Upper lobe of left lung (tissue), 6 donors: ENCODE data around the gene KRT39. TPM values are rescaled to one million over a fixed set of nuclear protein-coding genes. Genes with fewer than 3 reads are reported as not detected.

ENCODE experiments used
- ATAC-seq, 2 donors: fragments of 200-7000 bp; cut with Tn5 transposase; one replicate each; pipeline ENCODE4 v1.9.1; 2022; ENCODE audit warnings: mild to moderate bottlenecking in 2 of 2, moderate library complexity in 2 of 2; ENCODE audit not compliant: low FRiP score in 2 of 2
- DNase-seq, 2 donors: peaks; one replicate each; pipeline ENCODE4 v3.0.0-alpha.2; 2019 to 2020
- H3K27ac ChIP-seq, 4 donors: fragments of 200-600 bp; sonication (generic); one replicate each; pipeline ENCODE4 v1.5.1; 2016 to 2019
- H3K27me3 ChIP-seq, 4 donors: fragments of 200-600 bp; sonication (generic); one replicate each; pipeline ENCODE4 v1.5.1; 2017 to 2019
- H3K36me3 ChIP-seq, 4 donors: fragments of 200-600 bp; sonication (generic); one replicate each; pipeline ENCODE4 v1.5.1; 2016 to 2019
- H3K4me1 ChIP-seq, 4 donors: fragments of 200-600 bp; sonication (generic); one replicate each; pipeline ENCODE4 v1.5.1; 2018 to 2019
- H3K4me3 ChIP-seq, 4 donors: fragments of 200-600 bp; sonication (generic); one replicate each; pipeline ENCODE4 v1.5.1; 2017 to 2019; ENCODE audit warnings: mild to moderate bottlenecking in 2 of 4, moderate library complexity in 1 of 4
- H3K9me3 ChIP-seq, 4 donors: fragments of 200-600 bp; sonication (generic); one replicate each; pipeline ENCODE4 v1.5.1; 2018 to 2019
- EP300 ChIP-seq, 4 donors: sonication (generic); formaldehyde crosslinking; IDR thresholded peaks; one replicate each; pipeline ENCODE4 v1.5.1; 2017; ENCODE audit warnings: antibody characterized with exemption in 4 of 4, control low read depth in 2 of 4
- POLR2A ChIP-seq, 4 donors: fragments of 450-650 bp; IDR thresholded peaks; one replicate each; pipeline ENCODE4 v1.5.1; 2016 to 2017; ENCODE audit warnings: antibody characterized with exemption in 4 of 4, mild to moderate bottlenecking in 2 of 4
- POLR2AphosphoS5 ChIP-seq, 2 donors: sonication (generic); formaldehyde crosslinking; IDR thresholded peaks; one replicate each; pipeline ENCODE4 v1.5.1; 2017; ENCODE audit warnings: antibody characterized with exemption in 2 of 2
- WGBS, 2 donors: methylation state at CpG; one replicate each; pipeline ENCODE4 v1.1.5; 2017 to 2018; 5-methylcytosine and 5-hydroxymethylcytosine counted together
- total RNA-seq, 6 donors: library from RNA; depleted of rRNA in 4 of 6; stranded (reverse); fragments of >200 nt in 4 of 6; gene quantifications; one replicate each; pipeline versions ENCODE4 v1.1.0 to v1.2.1, GENCODE V29; 2016 to 2021
- TF ChIP-seq, protein P1 (sequence below), 6 experiments: fragments of 450-650 bp in 4 of 6; fragments of 200-600 bp in 2 of 6; sonication (generic) in 2 of 6; IDR thresholded peaks; one replicate each; pipeline ENCODE4 v1.5.1; 2016 to 2019; ENCODE audit warnings: antibody characterized with exemption in 6 of 6
- donor health status: DM: no; HTN: no; CAD: no; lungs with moderate emphysema.
- donor health status: DM: no; HTN: yes; CAD: no; lungs with severe emphysema.

Gene KRT39
- total RNA-seq, 6 donors from 2014 or later, result not detected

DNA sequence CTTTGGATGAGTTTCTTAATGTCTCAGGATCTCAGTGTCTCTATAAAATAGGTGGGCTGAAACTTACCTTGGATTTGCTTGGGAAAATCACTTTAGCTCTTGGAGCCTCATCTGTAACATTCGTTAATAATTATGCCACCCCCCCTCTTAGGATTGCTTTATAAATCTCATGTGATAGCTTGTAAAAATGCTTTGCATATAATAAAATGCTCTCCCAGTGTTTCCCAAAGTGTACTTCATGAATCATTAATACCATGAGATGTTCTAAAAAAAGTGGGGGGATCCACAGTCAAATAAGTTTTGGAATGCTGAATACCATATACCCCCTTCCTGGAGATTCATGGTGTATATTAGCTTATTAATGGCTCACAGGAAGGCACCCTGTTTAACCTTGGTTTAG lies 5.2 kb downstream of the KRT39 start:
- Histone ChIP-seq H3K36me3 (no peaks in the 10 kb centered on the region), H3K27me3 (no peaks in the 10 kb centered on the region), H3K4me3 (no peak overlapping the region), H3K27ac (no peak overlapping the region), H3K9me3 (no peaks in the 10 kb centered on the region), H3K4me1 (peaks cover 0 to 8% (median 2%) of the 10 kb centered on the region in 4 donors)
- TF ChIP-seq POLR2A (IDR thresholded peaks at IDR 0.05) (no peak), EP300 (IDR thresholded peaks at IDR 0.05) (no peak), POLR2AphosphoS5 (IDR thresholded peaks at IDR 0.05) (no peak)
- TF ChIP-seq, protein P1, sequence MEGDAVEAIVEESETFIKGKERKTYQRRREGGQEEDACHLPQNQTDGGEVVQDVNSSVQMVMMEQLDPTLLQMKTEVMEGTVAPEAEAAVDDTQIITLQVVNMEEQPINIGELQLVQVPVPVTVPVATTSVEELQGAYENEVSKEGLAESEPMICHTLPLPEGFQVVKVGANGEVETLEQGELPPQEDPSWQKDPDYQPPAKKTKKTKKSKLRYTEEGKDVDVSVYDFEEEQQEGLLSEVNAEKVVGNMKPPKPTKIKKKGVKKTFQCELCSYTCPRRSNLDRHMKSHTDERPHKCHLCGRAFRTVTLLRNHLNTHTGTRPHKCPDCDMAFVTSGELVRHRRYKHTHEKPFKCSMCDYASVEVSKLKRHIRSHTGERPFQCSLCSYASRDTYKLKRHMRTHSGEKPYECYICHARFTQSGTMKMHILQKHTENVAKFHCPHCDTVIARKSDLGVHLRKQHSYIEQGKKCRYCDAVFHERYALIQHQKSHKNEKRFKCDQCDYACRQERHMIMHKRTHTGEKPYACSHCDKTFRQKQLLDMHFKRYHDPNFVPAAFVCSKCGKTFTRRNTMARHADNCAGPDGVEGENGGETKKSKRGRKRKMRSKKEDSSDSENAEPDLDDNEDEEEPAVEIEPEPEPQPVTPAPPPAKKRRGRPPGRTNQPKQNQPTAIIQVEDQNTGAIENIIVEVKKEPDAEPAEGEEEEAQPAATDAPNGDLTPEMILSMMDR (IDR thresholded peaks at IDR 0.05), result no peak
- DNase-seq (no peak), ATAC-seq (no peak)
- 91 to 95% methylated on average over 1 of the region's 1 CpG for WGBS, 2 donors

DNA sequence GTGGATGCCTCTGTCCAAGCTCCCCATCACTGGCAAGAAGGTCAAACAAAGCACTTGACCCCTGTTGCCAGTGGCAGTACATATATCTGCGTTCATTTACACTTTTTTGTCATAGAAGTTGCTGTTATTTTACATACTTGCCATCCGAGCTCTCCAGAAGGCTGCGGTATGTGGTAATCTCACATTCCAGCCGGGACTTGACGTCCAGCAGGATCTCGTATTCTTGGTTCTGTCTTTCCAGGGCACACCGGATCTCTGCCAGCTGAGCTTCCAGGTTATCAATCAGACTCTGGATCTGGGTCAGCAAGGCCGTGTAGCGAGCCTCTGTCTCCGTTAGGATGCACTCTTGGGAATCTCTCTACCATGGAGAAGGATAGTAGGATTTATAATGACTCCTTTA lies 6.6 kb downstream of the KRT39 start:
- no peaks in the 10 kb centered on the region for H3K36me3 ChIP-seq
- ATAC-seq (no peak), DNase-seq (peak in 1 of 2 donors; percentile 45)
- TF ChIP-seq, protein P1 (IDR thresholded peaks at IDR 0.05), result no peak
- TF ChIP-seq POLR2A (IDR thresholded peaks at IDR 0.05) (no peak), EP300 (IDR thresholded peaks at IDR 0.05) (no peak), POLR2AphosphoS5 (IDR thresholded peaks at IDR 0.05) (no peak)
- no peak overlapping the region for H3K27ac ChIP-seq
- no peaks in the 10 kb centered on the region for H3K27me3 ChIP-seq
- 43 to 68% methylated on average over 10 of the region's 10 CpGs for WGBS, 2 donors
- H3K4me3 ChIP-seq, result peak overlapping the region in 3 of 4 donors; percentile 7 to 13 (median 11)
- no peaks in the 10 kb centered on the region for H3K9me3 ChIP-seq
- peaks cover 0 to 8% (median 2%) of the 10 kb centered on the region in 4 donors for H3K4me1 ChIP-seq

DNA sequence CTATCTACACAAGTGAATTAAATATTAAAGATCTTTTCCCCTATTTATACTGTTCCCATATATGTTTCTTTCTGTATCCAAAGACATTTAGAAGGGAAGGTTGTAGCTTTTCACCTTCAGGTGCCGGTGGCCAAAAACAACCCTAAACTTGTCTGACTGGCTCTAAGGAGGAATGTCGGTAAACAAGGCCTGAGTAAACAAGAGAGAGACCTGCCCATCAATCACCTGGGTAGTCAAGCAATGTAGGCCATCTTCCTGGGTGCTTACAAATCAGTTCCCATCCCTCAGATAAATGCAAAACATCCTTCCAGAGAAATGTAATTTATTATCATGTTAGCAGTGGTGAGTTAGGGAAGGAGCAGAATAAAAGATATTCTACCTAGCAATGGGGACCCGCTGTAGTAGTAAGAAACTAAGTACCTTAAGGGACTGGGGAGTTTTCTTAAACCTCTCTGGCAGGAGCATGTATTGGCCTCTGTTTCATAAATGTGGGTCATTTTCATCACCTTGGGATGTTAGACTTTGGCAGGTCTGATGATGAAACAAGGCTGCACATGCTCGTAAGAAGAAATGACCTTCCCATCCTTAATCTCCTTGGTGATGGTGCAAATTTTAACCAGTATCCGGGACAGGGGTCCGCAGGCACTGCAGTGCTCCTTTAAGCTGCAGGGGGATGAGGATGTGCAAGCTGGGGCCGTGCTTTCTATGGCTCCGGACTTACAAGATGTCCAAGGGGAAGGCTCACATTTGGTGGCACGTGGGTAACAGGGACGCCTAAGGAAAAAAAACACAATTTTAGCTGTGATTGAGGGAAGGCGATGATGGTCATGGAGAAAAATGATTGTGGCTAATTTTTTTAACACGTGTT lies 8.4 kb downstream of the KRT39 start:
- no peaks in the 10 kb centered on the region for H3K9me3 ChIP-seq
- TF ChIP-seq POLR2AphosphoS5 (IDR thresholded peaks at IDR 0.05) (no peak), EP300 (IDR thresholded peaks at IDR 0.05) (no peak), POLR2A (IDR thresholded peaks at IDR 0.05) (no peak)
- TF ChIP-seq, protein P1 (IDR thresholded peaks at IDR 0.05), result no peak
- no peaks in the 10 kb centered on the region for H3K36me3 ChIP-seq
- DNase-seq (no peak), ATAC-seq (no peak)
- H3K27me3 ChIP-seq, result no peaks in the 10 kb centered on the region
- H3K27ac ChIP-seq, result no peak overlapping the region
- 65 to 80% methylated on average over 12 of the region's 12 CpGs for WGBS, 2 donors
- H3K4me3 ChIP-seq, result no peak overlapping the region
- peaks cover 0 to 8% (median 2%) of the 10 kb centered on the region in 4 donors for H3K4me1 ChIP-seq

DNA sequence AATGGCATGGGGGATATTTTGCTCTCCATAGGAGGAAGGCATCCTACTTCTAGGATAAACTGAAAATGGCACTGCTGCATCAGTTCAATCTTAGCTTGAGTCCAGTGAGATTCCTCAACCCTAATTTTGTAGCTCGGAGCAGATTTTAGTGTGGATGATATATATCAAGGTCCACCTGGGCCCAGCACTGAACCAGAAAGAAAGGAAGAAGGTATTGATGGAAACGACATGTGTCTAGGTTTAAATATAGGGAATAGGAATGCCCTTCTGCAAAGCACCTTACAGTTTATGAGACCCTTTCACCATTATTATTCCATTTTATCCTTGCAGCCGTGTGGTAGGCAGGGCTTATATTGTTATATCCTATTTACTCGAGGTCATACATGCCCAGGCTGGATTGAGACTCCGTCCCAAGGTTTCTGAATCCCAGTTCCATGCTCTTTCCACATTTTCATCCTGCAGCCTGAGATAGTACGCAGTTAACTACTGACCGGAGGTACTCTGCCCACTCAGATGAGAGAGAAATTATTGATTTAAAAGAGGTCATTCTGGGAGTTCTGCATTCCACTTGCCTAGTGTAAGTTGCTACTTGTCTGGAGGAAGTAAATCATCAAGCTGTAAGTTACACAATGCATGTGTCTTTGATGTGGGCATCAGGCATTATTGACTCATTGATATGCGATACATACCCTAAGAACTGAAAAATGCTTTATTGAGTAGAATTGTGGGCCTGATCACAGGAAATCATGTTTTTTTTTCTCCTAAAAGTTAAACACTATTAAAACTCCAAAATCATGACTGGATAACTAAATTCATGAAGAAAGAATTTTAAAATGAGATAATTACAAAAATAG lies 10.1 kb downstream of the KRT39 start:
- no peaks in the 10 kb centered on the region for H3K9me3 ChIP-seq
- DNase-seq (no peak), ATAC-seq (peak; percentile 12 to 58)
- H3K4me1 ChIP-seq, result peaks cover 0 to 8% (median 2%) of the 10 kb centered on the region in 4 donors
- 59 to 64% methylated on average over 8 of the region's 8 CpGs for WGBS, 2 donors
- no peak overlapping the region for H3K4me3 ChIP-seq
- no peaks in the 10 kb centered on the region for H3K36me3 ChIP-seq
- H3K27me3 ChIP-seq, result no peaks in the 10 kb centered on the region
- H3K27ac ChIP-seq, result no peak overlapping the region
- TF ChIP-seq, protein P1 (IDR thresholded peaks at IDR 0.05), result no peak
- TF ChIP-seq POLR2AphosphoS5 (IDR thresholded peaks at IDR 0.05), result no peak
- no peak for TF ChIP-seq EP300 (IDR thresholded peaks at IDR 0.05)
- no peak for TF ChIP-seq POLR2A (IDR thresholded peaks at IDR 0.05)
